ENCODE results near the gene TLCD1. TPM values are rescaled to one million over a fixed set of nuclear protein-coding genes. Genes with fewer than 3 reads are reported as not detected.
A peak's percentile ranks its signal among the peaks of the same experiment; 100 is the strongest.

TLCD1 gene
- total and polyA plus RNA-seq, 2 experiments from 2014 or later, result 4.8 to 14.2 TPM

DNA sequence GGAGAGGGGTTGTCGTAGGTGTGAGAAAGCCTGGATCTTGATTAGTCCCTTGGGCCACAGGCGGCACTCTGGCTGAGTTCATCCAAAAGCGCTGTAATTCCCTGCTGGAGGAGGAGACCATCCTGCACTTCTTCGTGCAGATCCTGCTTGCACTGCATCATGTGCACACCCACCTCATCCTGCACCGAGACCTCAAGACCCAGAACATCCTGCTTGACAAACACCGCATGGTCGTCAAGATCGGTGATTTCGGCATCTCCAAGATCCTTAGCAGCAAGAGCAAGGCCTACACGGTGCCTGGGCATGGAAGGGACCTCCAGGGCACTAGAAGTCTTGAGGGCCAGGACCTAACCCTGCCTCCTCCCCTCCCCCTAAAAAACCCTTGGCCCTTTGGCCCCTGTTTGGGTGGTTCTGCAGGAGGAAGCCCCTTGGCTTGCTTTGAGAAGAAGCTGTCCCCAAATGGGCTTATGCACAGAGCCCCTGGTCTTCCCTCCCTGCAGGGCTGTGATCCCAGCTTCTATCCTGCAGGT is 8.7 kb upstream of the TLCD1 start:
- Histone ChIP-seq H3K27me3 (replicated peaks; ENCODE audit: insufficient read depth) (no peaks in the 10 kb centered on the region), H3K9ac (no peak overlapping the region), H2AFZ (no peak overlapping the region), H3K4me1 (ENCODE audit: insufficient read depth) (no peaks in the 10 kb centered on the region), H3K36me3 (ENCODE audit: low read depth) (no peaks in the 10 kb centered on the region), H3K9me3 (ENCODE audit: low read depth) (no peaks in the 10 kb centered on the region), H3K4me3 (no peak overlapping the region), H3F3A (ENCODE audit: insufficient read depth) (no peaks in the 10 kb centered on the region), H3K9me2 (ENCODE audit: insufficient read depth) (no peaks in the 10 kb centered on the region), H4K20me1 (ENCODE audit: insufficient read depth) (no peaks in the 10 kb centered on the region), H3K27ac (no peak overlapping the region), H3K4me2 (ENCODE audit: unreplicated experiment) (no peak overlapping the region), H3K79me2 (ENCODE audit: insufficient read depth) (no peaks in the 10 kb centered on the region)
- DNase-seq, result no peak
- in situ Hi-C loops (cut with MboI), result no loop called here
- no peak for TF ChIP-seq EZH2 (IDR thresholded peaks at IDR 0.05; ENCODE audit: insufficient read depth, poor library complexity, severe bottlenecking)
- 80 to 85% methylated on average over 10 of the region's 10 CpGs for WGBS, 2 experiments (ENCODE audit: low coverage in 1 of 2, low lambda C conversion rate in 2 of 2, missing lambda C conversion rate in 2 of 2)

DNA sequence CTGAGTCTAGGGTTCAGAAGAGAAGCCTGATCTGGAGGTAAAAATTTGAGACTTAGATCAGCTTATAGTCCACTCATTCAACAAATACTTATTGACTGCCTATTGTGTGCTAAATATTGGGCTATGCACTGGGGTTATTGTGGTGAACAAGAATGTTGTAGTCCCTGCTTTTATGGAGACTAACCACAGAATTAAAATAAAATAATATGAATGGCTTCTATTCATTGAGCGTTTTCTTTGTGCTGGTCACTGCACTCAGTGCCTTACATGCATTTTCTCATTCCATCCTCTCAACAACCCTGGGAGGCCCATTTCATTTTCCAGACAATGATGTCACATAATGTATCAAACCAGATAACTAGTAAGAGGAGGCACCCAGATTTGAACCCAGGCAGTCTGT is 7.3 kb upstream of the TLCD1 start:
- Histone ChIP-seq H3K9me2 (ENCODE audit: insufficient read depth) (no peaks in the 10 kb centered on the region), H4K20me1 (ENCODE audit: insufficient read depth) (no peaks in the 10 kb centered on the region), H3K79me2 (ENCODE audit: insufficient read depth) (no peaks in the 10 kb centered on the region), H3K9ac (no peak overlapping the region), H3K9me3 (ENCODE audit: low read depth) (no peaks in the 10 kb centered on the region), H3K4me2 (ENCODE audit: unreplicated experiment) (no peak overlapping the region), H3K4me1 (ENCODE audit: insufficient read depth) (no peaks in the 10 kb centered on the region), H3K4me3 (no peak overlapping the region), H3K27me3 (replicated peaks; ENCODE audit: insufficient read depth) (no peaks in the 10 kb centered on the region), H3K27ac (no peak overlapping the region), H3F3A (ENCODE audit: insufficient read depth) (peaks cover 6% of the 10 kb centered on the region; the same call in 1 of the 2 replicates), H3K36me3 (ENCODE audit: low read depth) (no peaks in the 10 kb centered on the region), H2AFZ (no peak overlapping the region)
- in situ Hi-C loops (cut with MboI), result no loop called here
- no peak for TF ChIP-seq EZH2phosphoT487 (IDR thresholded peaks at IDR 0.05; ENCODE audit: insufficient read depth, low read depth)
- no peak for TF ChIP-seq EZH2 (IDR thresholded peaks at IDR 0.05; ENCODE audit: insufficient read depth, poor library complexity, severe bottlenecking)
- 90 to 100% methylated on average over 1 of the region's 1 CpG for WGBS, 2 experiments (ENCODE audit: low coverage in 1 of 2, low lambda C conversion rate in 2 of 2, missing lambda C conversion rate in 2 of 2)
- DNase-seq, result no peak

DNA sequence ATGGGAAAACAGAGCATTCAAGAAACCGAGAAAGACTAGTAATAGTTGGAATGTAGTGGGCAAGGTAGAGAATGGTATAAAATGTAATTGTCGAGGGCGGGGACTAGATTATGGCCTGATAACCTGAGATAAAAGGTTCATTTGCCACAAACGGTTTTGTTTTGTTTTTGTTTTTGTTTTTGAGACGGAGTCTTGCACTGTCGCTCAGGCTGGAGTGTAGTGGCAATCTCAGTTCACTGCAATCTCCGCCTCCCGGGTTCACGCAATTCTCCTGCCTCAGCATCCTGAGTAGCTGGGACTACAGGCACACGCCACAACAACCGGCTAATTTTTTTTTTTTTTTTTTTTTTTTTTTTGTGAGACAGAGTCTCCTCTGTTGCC is 3.9 kb upstream of the TLCD1 start:
- Histone ChIP-seq H3K27me3 (replicated peaks; ENCODE audit: insufficient read depth) (no peaks in the 10 kb centered on the region), H4K20me1 (ENCODE audit: insufficient read depth) (no peaks in the 10 kb centered on the region), H3K9me2 (ENCODE audit: insufficient read depth) (no peaks in the 10 kb centered on the region), H3K4me1 (ENCODE audit: insufficient read depth) (0 out of 2 replicates have a peak, but pooled peaks cover 10% of the 10 kb centered on the region), H3F3A (ENCODE audit: insufficient read depth) (peaks cover 11% of the 10 kb centered on the region), H3K9ac (no peak overlapping the region), H3K4me2 (ENCODE audit: unreplicated experiment) (no peak overlapping the region), H3K9me3 (ENCODE audit: low read depth) (no peaks in the 10 kb centered on the region), H3K4me3 (no peak overlapping the region), H3K27ac (no peak overlapping the region), H3K79me2 (ENCODE audit: insufficient read depth) (no peaks in the 10 kb centered on the region), H3K36me3 (ENCODE audit: low read depth) (no peaks in the 10 kb centered on the region), H2AFZ (no peak overlapping the region)
- WGBS, 2 experiments (ENCODE audit: low coverage in 1 of 2, low lambda C conversion rate in 2 of 2, missing lambda C conversion rate in 2 of 2), result 84 to 87% methylated on average over 11 of the region's 11 CpGs
- in situ Hi-C loops (cut with MboI), result no loop called here
- no peak for TF ChIP-seq EZH2phosphoT487 (IDR thresholded peaks at IDR 0.05; ENCODE audit: insufficient read depth, low read depth)
- no peak for TF ChIP-seq EZH2 (IDR thresholded peaks at IDR 0.05; ENCODE audit: insufficient read depth, poor library complexity, severe bottlenecking)
- no peak for DNase-seq

DNA sequence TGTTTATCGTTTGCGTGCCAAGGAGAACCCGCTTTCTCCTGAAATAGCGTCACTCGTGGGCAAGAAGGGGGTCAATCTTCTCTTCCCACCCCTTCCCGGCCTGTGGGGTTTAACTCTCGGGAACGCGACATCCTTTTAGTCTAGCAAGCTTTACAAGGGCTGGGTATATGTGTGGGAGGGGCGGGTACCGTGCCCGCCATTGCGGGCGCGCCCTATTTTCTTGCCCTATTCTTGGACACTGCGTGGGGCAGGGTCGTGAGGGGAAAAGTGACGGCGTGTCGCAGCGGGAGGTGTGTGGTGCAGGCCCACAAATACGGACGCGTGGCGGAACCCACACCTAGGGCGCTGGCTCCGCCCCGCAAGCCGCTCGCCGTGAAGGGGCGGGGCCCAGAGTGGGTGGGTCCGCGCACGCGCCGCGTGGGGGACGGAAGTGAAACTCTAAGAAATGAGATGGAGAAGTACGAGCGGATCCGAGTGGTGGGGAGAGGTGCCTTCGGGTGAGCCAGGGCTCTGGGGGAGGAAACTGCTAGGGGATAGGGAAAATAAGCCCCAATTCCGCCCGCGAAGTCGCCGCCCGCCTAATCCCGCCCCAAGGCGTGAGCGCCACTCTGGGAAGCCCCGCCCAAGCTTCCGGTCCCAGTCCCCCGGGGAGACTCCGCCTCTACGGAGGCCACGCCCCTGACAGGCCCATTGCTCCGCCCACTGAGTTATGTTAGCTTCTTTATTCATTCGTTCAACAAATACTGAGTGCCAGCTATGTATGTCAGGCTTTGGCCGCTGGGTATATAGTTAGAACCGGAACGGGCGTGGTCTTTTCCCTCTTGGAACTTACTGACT is 2.5 kb upstream of the TLCD1 start, which contains the start of gene NEK8:
Gene NEK8 (plus strand): TSS at position 425 of the 837 bp plus-strand sequence. CDS start 26 bp downstream, at position 451.
- H3K27ac ChIP-seq, result peak within 1 kb of the TSS; percentile 88
- in situ Hi-C loops (cut with MboI), result no loop called here
- DNase-seq, result peak; percentile 98
- H3K4me2 ChIP-seq (ENCODE audit: unreplicated experiment), result peak within 1 kb of the TSS; percentile 92
- TF ChIP-seq EZH2phosphoT487 (IDR thresholded peaks at IDR 0.05; ENCODE audit: insufficient read depth, low read depth), result no peak
- no peak for TF ChIP-seq EZH2 (IDR thresholded peaks at IDR 0.05; ENCODE audit: insufficient read depth, poor library complexity, severe bottlenecking)
- 0 out of 2 replicates have a peak, but pooled peaks cover 10% of the 10 kb centered on the region for H3K36me3 ChIP-seq (ENCODE audit: low read depth)
- H3K4me1 ChIP-seq (ENCODE audit: insufficient read depth), result peaks cover 22% of the 10 kb centered on the region
- H3K9ac ChIP-seq, result peak within 1 kb of the TSS; percentile 86
- WGBS, 2 experiments (ENCODE audit: low coverage in 1 of 2, low lambda C conversion rate in 2 of 2, missing lambda C conversion rate in 2 of 2), result 0 to 1% methylated on average over 62 to 64 of the region's 64 CpGs
- H3K4me3 ChIP-seq, result peak within 1 kb of the TSS; percentile 74
- H3K79me2 ChIP-seq (ENCODE audit: insufficient read depth), result no peaks in the 10 kb centered on the region
- H3K9me2 ChIP-seq (ENCODE audit: insufficient read depth), result no peaks in the 10 kb centered on the region
- no peaks in the 10 kb centered on the region for H3K9me3 ChIP-seq (ENCODE audit: low read depth)
- peak within 1 kb of the TSS; percentile 89 for H2AFZ ChIP-seq
- H3F3A ChIP-seq (ENCODE audit: insufficient read depth), result peaks cover 23% of the 10 kb centered on the region
- H4K20me1 ChIP-seq (ENCODE audit: insufficient read depth), result no peaks in the 10 kb centered on the region
- H3K27me3 ChIP-seq (replicated peaks; ENCODE audit: insufficient read depth), result no peaks in the 10 kb centered on the region

Data from GM23248 (cell line).